HPDE6-E6E7 (cell line): ENCODE results near the gene HYPK.
"Not testable (repeated sequence)": the region's sequence is repeated elsewhere in the genome, so short reads cannot be mapped to it uniquely, and the experiment has no call there.

Experiments
- DNase-seq: peaks from one replicate; pipeline ENCODE4 v3.0.0; 2011; ENCODE audit warnings: missing footprints; ENCODE audit errors: extremely low spot score

HYPK gene

GRCh38 chr15:43795997-43796396, 4.4 kb upstream of the HYPK start:
- no peak for DNase-seq

DNA sequence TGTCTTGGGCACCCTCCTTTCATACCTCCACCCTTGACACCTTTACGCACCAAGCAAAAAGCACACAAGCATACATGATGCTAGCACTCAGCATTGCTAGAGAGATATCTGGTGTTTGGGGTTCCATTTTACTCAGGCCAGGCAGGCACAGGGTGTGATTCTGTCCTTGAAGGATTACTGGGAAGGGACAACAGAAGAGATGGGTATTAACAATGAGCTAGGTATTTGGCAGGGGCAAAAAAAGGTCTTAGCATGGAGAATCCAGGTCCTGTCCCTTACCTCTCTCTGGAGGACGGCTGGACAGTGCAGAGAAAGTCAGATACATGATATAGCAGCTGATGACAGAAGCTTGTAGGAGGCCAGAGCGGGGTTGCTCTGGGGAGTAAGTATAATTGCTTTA, 3.8 kb upstream of the HYPK start:
- no peak for DNase-seq

- DNase-seq = no peak
Observed at GRCh38 chr15:43799209-43799944, 1.0 kb upstream of the HYPK start.

- DNase-seq = no peak
Observed at GRCh38 chr15:43799945-43800285, 484 bp upstream of the HYPK start, which contains the start of gene SERINC4. Gene SERINC4 (minus strand): TSS chr15:43800220. CDS start chr15:43799986, 234 bp downstream.

GRCh38 chr15:43802676-43803075, 2.3 kb downstream of the HYPK start:
- not testable (repeated sequence) for DNase-seq

GRCh38 chr15:43808435-43808950, 8.1 kb downstream of the HYPK start:
- DNase-seq = no peak

DNA sequence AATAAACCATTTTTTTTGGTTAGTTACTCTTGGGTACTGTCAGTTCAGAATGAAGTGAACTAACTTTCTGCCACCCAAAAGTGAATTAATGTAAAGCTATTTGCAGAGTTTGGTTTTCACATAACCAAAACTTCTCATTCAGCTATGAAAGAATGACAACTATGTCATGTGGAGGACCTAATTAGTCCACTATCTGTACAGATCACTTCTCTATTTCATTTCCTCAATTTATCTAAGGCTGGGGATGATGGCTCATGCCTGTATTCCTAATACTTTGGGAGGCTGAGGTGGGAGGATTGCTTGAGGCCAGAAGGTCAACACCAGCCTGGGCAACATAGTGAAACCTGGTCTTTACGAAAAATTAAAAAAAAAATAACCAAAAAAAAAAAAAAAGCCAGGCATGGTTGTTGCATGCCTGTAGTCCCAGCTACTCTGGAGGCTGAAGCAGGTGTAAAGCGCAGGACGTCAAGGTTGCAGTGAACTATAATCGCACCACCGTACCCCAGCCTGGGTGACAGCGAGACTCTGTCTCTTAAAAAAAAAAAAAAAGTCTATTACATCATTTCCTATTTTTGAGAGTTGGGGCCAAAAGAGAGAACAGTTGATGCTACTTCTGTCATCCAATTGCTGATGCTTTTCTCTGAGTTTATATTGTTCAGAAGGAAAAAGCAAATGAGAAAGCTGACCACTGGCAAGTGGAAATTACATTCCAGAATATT, 8.7 kb downstream of the HYPK start:
- DNase-seq = no peak

GRCh38 chr15:43815064-43815463, 14.7 kb downstream of the HYPK start:
- not testable (repeated sequence) for DNase-seq

DNA sequence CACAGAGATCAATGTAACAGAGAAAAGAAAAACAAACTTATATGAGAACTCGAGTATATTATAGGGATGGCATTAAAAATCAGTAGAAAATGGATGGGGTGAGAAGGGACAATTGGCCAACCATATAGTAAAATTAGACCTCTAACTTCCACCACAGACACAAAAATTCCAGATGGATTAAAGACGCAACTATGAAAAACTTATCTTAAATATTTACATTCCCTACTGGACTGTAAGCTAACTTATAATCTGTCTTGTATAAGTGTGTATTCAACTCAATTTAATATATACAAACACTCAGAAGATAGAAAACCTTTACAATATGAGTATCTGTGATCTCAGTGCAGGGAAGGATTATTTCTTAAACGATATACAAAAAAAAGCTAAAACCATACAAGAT, 21.1 kb downstream of the HYPK start:
- DNase-seq = no peak

GRCh38 chr15:43824302-43825246, 24.2 kb downstream of the HYPK start, which contains the start of gene MFAP1:
Gene MFAP1 (minus strand): TSS chr15:43824690. CDS start chr15:43824569, 121 bp downstream.
- peak; percentile 98 for DNase-seq

GRCh38 chr15:43825305-43825704, 24.9 kb downstream of the HYPK start:
- not testable (repeated sequence) for DNase-seq

GRCh38 chr15:43826029-43826507, 25.7 kb downstream of the HYPK start:
- DNase-seq = no peak

DNA sequence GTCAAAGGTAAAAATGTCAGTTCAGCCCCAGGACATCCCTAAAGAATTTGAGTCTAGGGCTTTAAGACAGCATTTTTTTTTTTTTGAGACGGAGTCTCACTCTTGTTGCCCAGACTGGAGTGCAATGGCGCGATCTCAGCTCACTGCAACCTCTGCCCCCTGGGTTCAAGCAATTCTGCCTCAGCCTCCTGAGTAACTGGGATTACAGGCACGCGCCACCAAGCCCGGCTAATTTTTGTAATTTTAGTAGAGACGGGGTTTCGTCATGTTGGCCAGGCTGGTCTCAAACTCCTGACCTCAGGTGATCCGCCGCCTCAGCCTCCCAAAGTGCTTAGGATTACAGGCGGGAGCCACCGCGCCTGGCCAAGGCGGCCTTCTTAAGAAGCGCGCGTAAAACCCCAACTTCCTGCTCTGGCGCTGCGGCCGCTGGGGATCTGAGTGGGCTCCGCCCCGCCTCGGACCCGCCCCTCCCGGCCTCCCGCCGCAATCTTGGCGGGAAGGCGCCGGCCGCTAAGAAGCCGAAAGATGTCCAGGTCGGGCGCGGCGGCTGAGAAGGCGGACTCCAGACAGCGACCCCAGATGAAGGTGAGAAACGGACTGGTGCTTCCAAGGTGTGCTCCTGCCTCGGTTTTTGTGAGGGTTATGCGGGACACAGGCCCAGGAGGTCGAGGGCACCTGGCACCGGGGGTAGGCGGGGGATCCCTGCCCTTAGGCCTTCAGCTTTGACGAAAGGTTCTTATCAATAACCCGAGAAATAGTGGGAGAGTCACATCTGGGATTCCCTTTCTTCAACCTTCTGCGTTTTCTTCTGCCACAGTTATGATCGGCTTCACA, 26.3 kb downstream of the HYPK start, which contains the start of gene WDR76:
Gene WDR76, plus strand, starts transcription at position 495 of the 834 bp plus-strand sequence. Its CDS starts 31 bp downstream, at position 526.
- DNase-seq = peak; percentile 83

DNA sequence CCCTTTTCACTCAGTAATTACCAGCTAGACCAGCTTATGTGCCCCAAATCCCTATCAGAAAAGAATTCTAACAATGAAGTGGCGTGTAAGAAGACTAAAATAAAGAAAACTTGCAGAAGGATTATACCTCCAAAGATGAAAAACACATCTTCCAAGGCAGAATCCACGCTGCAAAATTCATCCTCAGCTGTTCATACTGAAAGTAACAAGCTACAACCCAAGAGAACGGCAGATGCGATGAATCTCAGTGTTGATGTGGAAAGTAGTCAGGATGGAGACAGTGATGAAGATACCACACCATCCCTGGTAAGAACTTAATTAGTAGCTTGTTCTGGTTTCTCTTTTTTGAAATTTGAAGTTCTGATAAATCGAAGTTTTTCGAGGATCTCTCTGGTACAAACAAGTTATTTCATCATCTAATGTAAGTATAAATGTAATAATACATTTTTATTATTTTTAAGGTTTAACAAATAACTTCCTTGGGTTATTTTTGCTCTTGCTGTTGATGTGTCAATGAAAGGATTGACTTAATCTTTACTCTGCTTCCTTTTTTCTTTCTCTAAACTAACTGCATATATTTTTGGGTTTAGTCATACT, 27.8 kb downstream of the HYPK start:
- DNase-seq = no peak

GRCh38 chr15:43829951-43830540, 29.6 kb downstream of the HYPK start:
- not testable (repeated sequence) for DNase-seq

GRCh38 chr15:43830691-43831275, 30.4 kb downstream of the HYPK start:
- DNase-seq = not testable (repeated sequence)

- not testable (repeated sequence) for DNase-seq
Observed at GRCh38 chr15:43831519-43832052, 31.2 kb downstream of the HYPK start.

DNA sequence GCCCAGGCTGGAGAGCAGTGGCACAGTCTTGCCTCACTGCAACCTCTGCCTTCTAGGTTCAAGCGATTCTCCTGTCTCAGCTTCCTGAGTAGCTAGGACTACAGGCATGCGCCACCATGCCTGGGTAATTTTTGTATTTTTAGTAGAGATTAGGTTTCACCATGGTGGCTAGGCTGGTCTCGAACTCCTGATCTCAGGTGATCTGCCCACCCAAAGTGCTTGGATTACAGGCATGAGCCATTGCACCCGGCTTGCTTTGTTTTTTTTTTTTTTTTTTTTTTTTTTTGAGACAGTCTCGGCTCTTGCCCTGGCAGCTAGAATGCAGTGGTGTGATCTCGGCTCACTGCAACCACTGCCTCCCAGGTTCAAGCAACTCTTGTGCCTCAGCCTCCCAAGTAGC, 32.1 kb downstream of the HYPK start:
- not testable (repeated sequence) for DNase-seq

DNA sequence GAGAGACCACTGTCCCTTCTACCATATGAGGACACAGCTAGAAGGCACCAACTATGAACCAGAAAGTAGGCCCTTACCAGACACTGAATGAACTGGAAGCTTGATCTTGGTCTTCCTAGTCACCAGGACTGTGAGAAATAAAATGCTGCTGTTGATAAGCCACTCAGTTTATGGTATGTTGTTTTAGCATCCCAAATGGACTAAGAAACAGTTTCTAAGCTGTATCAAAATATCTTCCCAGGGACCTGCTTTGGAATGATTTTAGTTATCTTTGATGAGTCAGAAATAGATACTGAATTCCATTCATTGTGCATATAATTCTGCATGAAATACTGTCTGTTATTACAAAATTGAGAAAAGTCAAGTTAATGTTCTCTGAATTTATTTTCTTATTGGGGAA, 45.0 kb downstream of the HYPK start:
- no peak for DNase-seq
